NCI-H2107 (cell line): ENCODE data around the gene PARVG.

Experiments
- DNase-seq: peaks from one replicate; lab custom pipeline; 2025; lab: John Stamatoyannopoulos, UW

Gene PARVG

GRCh38 chr22:44196731-44197131 is 16.0 kb downstream of the PARVG start:
- DNase-seq = no peak

- DNase-seq = no peak
Observed at GRCh38 chr22:44197271-44197670, 16.5 kb downstream of the PARVG start.

GRCh38 chr22:44199164-44199563 is 18.4 kb downstream of the PARVG start:
- DNase-seq = no peak

- DNase-seq = no peak
Observed at GRCh38 chr22:44199866-44200265, 19.1 kb downstream of the PARVG start.

GRCh38 chr22:44200451-44200850 is 19.7 kb downstream of the PARVG start:
- DNase-seq = no peak

GRCh38 chr22:44200855-44201550 is 20.3 kb downstream of the PARVG start:
- no peak for DNase-seq

GRCh38 chr22:44201665-44202064 is 20.9 kb downstream of the PARVG start:
- DNase-seq = no peak

GRCh38 chr22:44202261-44202789 is 21.6 kb downstream of the PARVG start:
- DNase-seq = no peak

GRCh38 chr22:44203203-44203602 is 22.5 kb downstream of the PARVG start:
- no peak for DNase-seq

GRCh38 chr22:44204739-44205515 is 24.2 kb downstream of the PARVG start:
- no peak for DNase-seq

- no peak for DNase-seq
Observed at GRCh38 chr22:44205516-44206329, 25.0 kb downstream of the PARVG start.

- no peak for DNase-seq
Observed at GRCh38 chr22:44206330-44206645, 25.6 kb downstream of the PARVG start.

GRCh38 chr22:44206696-44207095 is 26.0 kb downstream of the PARVG start:
- no peak for DNase-seq

GRCh38 chr22:44207173-44207980 is 26.7 kb downstream of the PARVG start:
- DNase-seq = no peak

- no peak for DNase-seq
Observed at GRCh38 chr22:44207981-44208317, 27.2 kb downstream of the PARVG start.

- no peak for DNase-seq
Observed at GRCh38 chr22:44209343-44209742, 28.6 kb downstream of the PARVG start.

GRCh38 chr22:44210722-44211121 is 30.0 kb downstream of the PARVG start:
- no peak for DNase-seq

- DNase-seq = no peak
Observed at GRCh38 chr22:44211256-44211945, 30.7 kb downstream of the PARVG start.

GRCh38 chr22:44211946-44212930 is 31.5 kb downstream of the PARVG start:
- no peak for DNase-seq

- no peak for DNase-seq
Observed at GRCh38 chr22:44212936-44213335, 32.2 kb downstream of the PARVG start.
